ENCODE measurements around the gene TSPAN3.

GRCh38 chr15:77017091-77017660 lies 53.7 kb downstream of the TSPAN3 start:
- TF ChIP-seq TAF1 (IDR thresholded peaks at IDR 0.05; ENCODE audit: borderline replicate concordance, low read depth, low read length) (no peak), POLR2A (IDR thresholded peaks at IDR 0.05; ENCODE audit: low read depth, low read length) (no peak)

All from GM12892 (cell line).